Hematopoietic multipotent progenitor cell treated with erythropoietin and hydrocortisone succinate and interleukin-3 and kit ligand, for 8 days (in vitro differentiated cells): ENCODE measurements around the gene KHDC3L.

ENCODE experiments used
- DNase-seq: peaks from one replicate; pipeline ENCODE4 v3.0.0-alpha.2; 2015

Gene KHDC3L

GRCh38 chr6:73362358-73362757 is at the start of gene KHDC3L:
Gene KHDC3L (plus strand): TSS chr6:73362658. CDS start chr6:73362730, 72 bp downstream.
- DNase-seq = no peak

- no peak for DNase-seq
Measured at GRCh38 chr6:73314577-73315492, 47.6 kb upstream of the KHDC3L start.

GRCh38 chr6:73323323-73323722 is 39.1 kb upstream of the KHDC3L start:
- no peak for DNase-seq

GRCh38 chr6:73325656-73326055 is 36.8 kb upstream of the KHDC3L start:
- DNase-seq = no peak

- no peak for DNase-seq
Measured at GRCh38 chr6:73328790-73329189, 33.7 kb upstream of the KHDC3L start.

- no peak for DNase-seq
Measured at GRCh38 chr6:73329201-73329600, 33.3 kb upstream of the KHDC3L start.

GRCh38 chr6:73339340-73339739 is 23.1 kb upstream of the KHDC3L start:
- DNase-seq = no peak

- no peak for DNase-seq
Measured at GRCh38 chr6:73340048-73340447, 22.4 kb upstream of the KHDC3L start.

GRCh38 chr6:73341335-73341734 is 21.1 kb upstream of the KHDC3L start:
- no peak for DNase-seq

- DNase-seq = no peak
Measured at GRCh38 chr6:73342174-73342573, 20.3 kb upstream of the KHDC3L start.

- DNase-seq = no peak
Measured at GRCh38 chr6:73343164-73343563, 19.3 kb upstream of the KHDC3L start.

GRCh38 chr6:73348550-73349204 is 13.8 kb upstream of the KHDC3L start:
- no peak for DNase-seq

- no peak for DNase-seq
Measured at GRCh38 chr6:73349311-73349710, 13.1 kb upstream of the KHDC3L start.

GRCh38 chr6:73353636-73354593 is 8.5 kb upstream of the KHDC3L start, which contains the start of gene DPPA5:
Gene DPPA5 (minus strand): TSS chr6:73354276. CDS start chr6:73354225, 51 bp downstream.
- DNase-seq = no peak

GRCh38 chr6:73362869-73363536 is 545 bp downstream of the KHDC3L start:
- DNase-seq = no peak

- no peak for DNase-seq
Measured at GRCh38 chr6:73363537-73363875, 1.0 kb downstream of the KHDC3L start.

- no peak for DNase-seq
Measured at GRCh38 chr6:73364121-73364520, 1.7 kb downstream of the KHDC3L start.

- no peak for DNase-seq
Measured at GRCh38 chr6:73364549-73364948, 2.1 kb downstream of the KHDC3L start.

- DNase-seq = no peak
Measured at GRCh38 chr6:73367761-73368355, 5.4 kb downstream of the KHDC3L start.

GRCh38 chr6:73368675-73369074 is 6.2 kb downstream of the KHDC3L start:
- no peak for DNase-seq

GRCh38 chr6:73369157-73369556 is 6.7 kb downstream of the KHDC3L start:
- no peak for DNase-seq

- no peak for DNase-seq
Measured at GRCh38 chr6:73369563-73369962, 7.1 kb downstream of the KHDC3L start, which contains the start of gene OOEP. Gene OOEP (minus strand): TSS chr6:73369897. CDS start chr6:73369792, 105 bp downstream.
